ENCODE data around the gene IKZF2. TPM values are rescaled to one million over a fixed set of nuclear protein-coding genes. Genes with fewer than 3 reads are reported as not detected.

The IKZF2 gene
- total and polyA plus RNA-seq, 9 donors, result 0.52 to 7.4 (median 5.0) TPM

- Histone ChIP-seq H3K4me1 (ENCODE audit: insufficient read depth) (no peaks in the 10 kb centered on the region), H3K4me3 (no peak overlapping the region), H3K36me3 (no peaks in the 10 kb centered on the region), H3K27me3 (no peaks in the 10 kb centered on the region), H3K27ac (no peak overlapping the region), H3K9me3 (no peaks in the 10 kb centered on the region)
- WGBS, 3 donors, result 75 to 84% (median 81%) methylated on average over 5 of the region's 5 CpGs
- TF ChIP-seq CTCF (IDR thresholded peaks at IDR 0.05) (no peak), POLR2A (IDR thresholded peaks at IDR 0.05) (no peak), EP300 (IDR thresholded peaks at IDR 0.05) (no peak)
- intact Hi-C loops (cut with DNase I), result no loop called here
- DNase-seq, result no peak
These were observed 22.1 kb downstream of the IKZF2 start for GRCh38 chr2:213129311-213129710.

GRCh38 chr2:213125646-213126347 is 25.6 kb downstream of the IKZF2 start:
- WGBS, 3 donors, result 79 to 84% (median 81%) methylated on average over 3 of the region's 3 CpGs
- no peaks in the 10 kb centered on the region for H3K4me1 ChIP-seq (ENCODE audit: insufficient read depth)
- intact Hi-C loops (cut with DNase I), result no loop called here
- no peak overlapping the region for H3K4me3 ChIP-seq
- no peak for DNase-seq
- no peaks in the 10 kb centered on the region for H3K27me3 ChIP-seq
- no peaks in the 10 kb centered on the region for H3K9me3 ChIP-seq
- no peaks in the 10 kb centered on the region for H3K36me3 ChIP-seq
- TF ChIP-seq POLR2A (IDR thresholded peaks at IDR 0.05) (no peak), CTCF (IDR thresholded peaks at IDR 0.05) (no peak), EP300 (IDR thresholded peaks at IDR 0.05) (no peak)
- no peak overlapping the region for H3K27ac ChIP-seq

DNA sequence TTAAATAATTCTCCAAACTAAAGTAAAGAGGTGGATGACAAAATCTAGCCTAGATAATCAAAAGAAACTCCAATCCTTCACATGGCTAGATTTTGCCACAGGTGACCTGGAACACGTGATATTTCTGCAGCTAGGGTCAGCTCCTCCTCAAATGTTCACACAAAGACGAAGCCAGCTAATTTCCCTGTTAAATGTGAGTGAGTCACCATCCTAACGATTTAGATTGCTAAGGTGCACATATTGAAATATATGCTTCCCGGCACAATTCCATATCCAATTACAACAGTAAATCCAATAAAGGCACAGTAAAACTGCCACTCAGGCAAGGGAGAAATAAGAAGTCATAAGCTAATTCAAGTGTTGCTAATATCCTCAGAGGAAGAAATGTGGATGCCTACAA is 28.7 kb downstream of the IKZF2 start:
- H3K9me3 ChIP-seq, result no peaks in the 10 kb centered on the region
- peaks cover 2% of the 10 kb centered on the region for H3K4me1 ChIP-seq (ENCODE audit: insufficient read depth)
- TF ChIP-seq CTCF (IDR thresholded peaks at IDR 0.05) (no peak), POLR2A (IDR thresholded peaks at IDR 0.05) (no peak), EP300 (IDR thresholded peaks at IDR 0.05) (no peak)
- no peak overlapping the region for H3K4me3 ChIP-seq
- no peak overlapping the region for H3K27ac ChIP-seq
- whole genome bisulfite sequencing, 3 donors, result 71 to 78% (median 73%) methylated on average over 4 of the region's 4 CpGs
- DNase-seq, result no peak
- intact Hi-C loops (cut with DNase I), result no loop called here
- H3K27me3 ChIP-seq, result no peaks in the 10 kb centered on the region
- H3K36me3 ChIP-seq, result no peaks in the 10 kb centered on the region

- no peak for TF ChIP-seq POLR2A (IDR thresholded peaks at IDR 0.05)
- no peak for TF ChIP-seq CTCF (IDR thresholded peaks at IDR 0.05)
- no peak for TF ChIP-seq EP300 (IDR thresholded peaks at IDR 0.05)
These were observed 29.7 kb downstream of the IKZF2 start for GRCh38 chr2:213121690-213122089.

More at GRCh38 chr2:213121690-213122089, 29.7 kb downstream of the IKZF2 start:
- no peaks in the 10 kb centered on the region for H3K27me3 ChIP-seq
- intact Hi-C loops (cut with DNase I), result no loop called here
- no peak for DNase-seq
- H3K36me3 ChIP-seq, result no peaks in the 10 kb centered on the region
- H3K4me3 ChIP-seq, result no peak overlapping the region
- H3K27ac ChIP-seq, result no peak overlapping the region
- H3K9me3 ChIP-seq, result no peaks in the 10 kb centered on the region
- H3K4me1 ChIP-seq (ENCODE audit: insufficient read depth), result peaks cover 2% of the 10 kb centered on the region

All from ovary (tissue), 9 donors.